Measurements from ENCODE around the gene SH3RF3.

Gene SH3RF3

GRCh38 chr2:109318150-109318948 is 189.3 kb downstream of the SH3RF3 start:
- DNase-seq, result no peak

- no peak for DNase-seq
Measured at GRCh38 chr2:109318949-109319342, 189.9 kb downstream of the SH3RF3 start.

- no peak for DNase-seq
Measured at GRCh38 chr2:109320195-109320922, 191.4 kb downstream of the SH3RF3 start.

- no peak for DNase-seq
Measured at GRCh38 chr2:109321570-109321969, 192.6 kb downstream of the SH3RF3 start.

- DNase-seq, result no peak
Measured at GRCh38 chr2:109322111-109322510, 193.1 kb downstream of the SH3RF3 start.

GRCh38 chr2:109322641-109323040 is 193.6 kb downstream of the SH3RF3 start:
- no peak for DNase-seq

GRCh38 chr2:109324861-109325260 is 195.9 kb downstream of the SH3RF3 start:
- no peak for DNase-seq

GRCh38 chr2:109325570-109325969 is 196.6 kb downstream of the SH3RF3 start:
- DNase-seq, result no peak

- no peak for DNase-seq
Measured at GRCh38 chr2:109326306-109326705, 197.3 kb downstream of the SH3RF3 start.

- no peak for DNase-seq
Measured at GRCh38 chr2:109330056-109330455, 201.1 kb downstream of the SH3RF3 start.

GRCh38 chr2:109331081-109331480 is 202.1 kb downstream of the SH3RF3 start:
- DNase-seq, result peak in 1 of 2 experiments; percentile 39

GRCh38 chr2:109331896-109332848 is 203.2 kb downstream of the SH3RF3 start:
- peak in 1 of 2 experiments; percentile 14 for DNase-seq

GRCh38 chr2:109332880-109333279 is 203.9 kb downstream of the SH3RF3 start:
- no peak for DNase-seq

GRCh38 chr2:109333414-109334210 is 204.6 kb downstream of the SH3RF3 start:
- DNase-seq, result no peak

GRCh38 chr2:109335631-109336176 is 206.7 kb downstream of the SH3RF3 start:
- no peak for DNase-seq

- DNase-seq, result no peak
Measured at GRCh38 chr2:109336296-109336695, 207.3 kb downstream of the SH3RF3 start.

- no peak for DNase-seq
Measured at GRCh38 chr2:109337221-109337620, 208.2 kb downstream of the SH3RF3 start.

GRCh38 chr2:109339519-109339966 is 210.5 kb downstream of the SH3RF3 start:
- DNase-seq, result no peak

- DNase-seq, result no peak
Measured at GRCh38 chr2:109340381-109340780, 211.4 kb downstream of the SH3RF3 start.

- no peak for DNase-seq
Measured at GRCh38 chr2:109341355-109342255, 212.6 kb downstream of the SH3RF3 start.
